Prostate gland (tissue), 2 donors: ENCODE measurements around the gene C2CD4C. TPM values are rescaled to one million over a fixed set of nuclear protein-coding genes. Genes with fewer than 3 reads are reported as not detected.

ENCODE experiments used
- DNase-seq: peaks from one replicate; pipeline ENCODE4 v3.0.0-alpha.2; 2019; ENCODE audit warnings: low spot score
- H3K27ac ChIP-seq, 2 donors: fragments of 200-600 bp; sonication (generic); 2 replicates each; pipeline ENCODE4 v1.5.1; 2017 to 2019
- H3K27me3 ChIP-seq: fragments of 200-600 bp; sonication (generic); replicated peaks from 2 replicates; pipeline ENCODE4 v1.5.1; 2019; ENCODE audit not compliant: insufficient read depth
- H3K36me3 ChIP-seq, 2 donors: fragments of 200-600 bp; sonication (generic); 1 replicate in 1 of 2; 2 replicates in 1 of 2; pipeline versions ENCODE4 v1.5.1 to v1.8.1; 2017 to 2019
- H3K4me1 ChIP-seq: fragments of 200-600 bp; sonication (generic); replicated peaks from 2 replicates; pipeline ENCODE4 v1.5.1; 2019
- H3K4me3 ChIP-seq, 2 donors: fragments of 200-600 bp; sonication (generic); 2 replicates each; pipeline ENCODE4 v1.5.1; 2017 to 2019
- H3K9me3 ChIP-seq: fragments of 200-600 bp; sonication (generic); 2 replicates; pipeline ENCODE4 v1.5.1; 2017
- POLR2A ChIP-seq: fragments of 450-650 bp; IDR thresholded peaks from one replicate; pipeline ENCODE4 v1.6.1; 2016; ENCODE audit warnings: antibody characterized with exemption, mild to moderate bottlenecking
- POLR2AphosphoS5 ChIP-seq: sonication (generic); formaldehyde crosslinking; IDR thresholded peaks from one replicate; pipeline ENCODE4 v1.6.1; 2017; ENCODE audit warnings: antibody characterized with exemption
- WGBS: methylation state at CpG from one replicate; pipeline ENCODE4 v1.1.5; 2018; 5-methylcytosine and 5-hydroxymethylcytosine counted together
- intact Hi-C: fragments of 100-400 bp; cut with DNase I; formaldehyde crosslinking; loops from one replicate; pipeline ENCODE4 v1.14.2; 2022
- total RNA-seq, 2 donors: library from RNA; depleted of rRNA; stranded (reverse); fragments of >200 nt; gene quantifications; one replicate each; pipeline ENCODE4 v1.1.0, GENCODE V29; 2016
- TF ChIP-seq, protein P1 (sequence below), 4 experiments: fragments of 200-600 bp in 2 of 4; fragments of 450-650 bp in 2 of 4; sonication (generic) in 2 of 4; IDR thresholded peaks; 1 replicate in 3 of 4; 2 replicates in 1 of 4; pipeline ENCODE4 v1.5.1; 2016 to 2019; ENCODE audit warnings: antibody characterized with exemption in 4 of 4, mild to moderate bottlenecking in 2 of 4, moderate library complexity in 2 of 4

The C2CD4C gene
- total RNA-seq, 2 donors from 2014 or later = 0.59 to 3.1 TPM

DNA sequence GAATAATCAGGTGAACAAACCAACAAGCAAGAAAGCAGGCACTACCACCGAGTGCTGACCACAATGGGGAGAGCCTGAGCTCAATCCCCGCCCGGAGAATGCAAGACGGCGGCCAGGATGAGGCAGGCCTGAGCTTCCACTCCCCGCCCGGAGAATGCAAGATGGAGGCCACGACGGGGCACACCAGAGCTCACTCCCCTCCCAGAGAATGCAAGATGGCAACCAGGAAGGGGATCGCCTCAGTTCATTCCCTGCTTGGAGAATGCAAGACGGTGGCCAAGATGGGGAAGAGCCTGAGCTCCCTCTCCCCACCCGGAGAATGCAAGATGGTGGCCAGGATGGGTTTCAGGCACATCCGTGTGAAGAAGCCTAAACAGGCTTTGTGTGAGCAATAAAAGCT lies 39.7 kb downstream of the C2CD4C start:
- Histone ChIP-seq H3K4me1 (peaks cover 6% of the 10 kb centered on the region), H3K4me3 (no peak overlapping the region), H3K9me3 (no peaks in the 10 kb centered on the region), H3K27me3 (no peaks in the 10 kb centered on the region), H3K36me3 (no peaks in the 10 kb centered on the region), H3K27ac (no peak overlapping the region)
- no peak for DNase-seq
- intact Hi-C loops = no loop called here
- WGBS = 91% methylated on average over 13 of the region's 13 CpGs
- TF ChIP-seq POLR2A = no peak
- TF ChIP-seq, protein P1, sequence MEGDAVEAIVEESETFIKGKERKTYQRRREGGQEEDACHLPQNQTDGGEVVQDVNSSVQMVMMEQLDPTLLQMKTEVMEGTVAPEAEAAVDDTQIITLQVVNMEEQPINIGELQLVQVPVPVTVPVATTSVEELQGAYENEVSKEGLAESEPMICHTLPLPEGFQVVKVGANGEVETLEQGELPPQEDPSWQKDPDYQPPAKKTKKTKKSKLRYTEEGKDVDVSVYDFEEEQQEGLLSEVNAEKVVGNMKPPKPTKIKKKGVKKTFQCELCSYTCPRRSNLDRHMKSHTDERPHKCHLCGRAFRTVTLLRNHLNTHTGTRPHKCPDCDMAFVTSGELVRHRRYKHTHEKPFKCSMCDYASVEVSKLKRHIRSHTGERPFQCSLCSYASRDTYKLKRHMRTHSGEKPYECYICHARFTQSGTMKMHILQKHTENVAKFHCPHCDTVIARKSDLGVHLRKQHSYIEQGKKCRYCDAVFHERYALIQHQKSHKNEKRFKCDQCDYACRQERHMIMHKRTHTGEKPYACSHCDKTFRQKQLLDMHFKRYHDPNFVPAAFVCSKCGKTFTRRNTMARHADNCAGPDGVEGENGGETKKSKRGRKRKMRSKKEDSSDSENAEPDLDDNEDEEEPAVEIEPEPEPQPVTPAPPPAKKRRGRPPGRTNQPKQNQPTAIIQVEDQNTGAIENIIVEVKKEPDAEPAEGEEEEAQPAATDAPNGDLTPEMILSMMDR (IDR thresholded peaks at IDR 0.05) = no peak
- no peak for TF ChIP-seq POLR2AphosphoS5

DNA sequence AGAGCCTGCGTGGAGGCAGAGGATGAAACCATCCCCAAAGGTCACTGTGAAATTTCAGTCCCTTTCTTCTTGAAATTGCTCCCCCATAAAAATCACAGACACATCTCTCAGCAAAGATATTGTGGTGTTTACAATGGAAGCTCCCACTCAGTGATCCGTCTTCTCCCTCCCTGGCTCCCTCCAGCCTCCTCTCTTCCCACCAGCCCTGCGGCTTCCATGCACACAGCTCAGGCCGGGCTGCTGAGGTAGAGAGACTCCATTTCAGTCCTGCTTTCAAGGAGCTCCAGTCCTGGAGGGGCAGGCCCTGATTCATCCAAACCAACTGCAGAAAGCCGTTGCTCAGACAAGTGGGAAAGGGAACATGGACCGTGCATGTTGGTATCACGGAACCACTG lies 40.3 kb downstream of the C2CD4C start:
- TF ChIP-seq POLR2AphosphoS5 (no peak), POLR2A (no peak)
- TF ChIP-seq, protein P1 (IDR thresholded peaks at IDR 0.05) = no peak
- no peak for DNase-seq
- no peaks in the 10 kb centered on the region for H3K9me3 ChIP-seq
- H3K36me3 ChIP-seq = no peaks in the 10 kb centered on the region
- intact Hi-C loops = no loop called here
- 67% methylated on average over 7 of the region's 7 CpGs for WGBS
- peaks cover 6% of the 10 kb centered on the region for H3K4me1 ChIP-seq
- H3K27me3 ChIP-seq = no peaks in the 10 kb centered on the region
- no peak overlapping the region for H3K27ac ChIP-seq
- H3K4me3 ChIP-seq = no peak overlapping the region

DNA sequence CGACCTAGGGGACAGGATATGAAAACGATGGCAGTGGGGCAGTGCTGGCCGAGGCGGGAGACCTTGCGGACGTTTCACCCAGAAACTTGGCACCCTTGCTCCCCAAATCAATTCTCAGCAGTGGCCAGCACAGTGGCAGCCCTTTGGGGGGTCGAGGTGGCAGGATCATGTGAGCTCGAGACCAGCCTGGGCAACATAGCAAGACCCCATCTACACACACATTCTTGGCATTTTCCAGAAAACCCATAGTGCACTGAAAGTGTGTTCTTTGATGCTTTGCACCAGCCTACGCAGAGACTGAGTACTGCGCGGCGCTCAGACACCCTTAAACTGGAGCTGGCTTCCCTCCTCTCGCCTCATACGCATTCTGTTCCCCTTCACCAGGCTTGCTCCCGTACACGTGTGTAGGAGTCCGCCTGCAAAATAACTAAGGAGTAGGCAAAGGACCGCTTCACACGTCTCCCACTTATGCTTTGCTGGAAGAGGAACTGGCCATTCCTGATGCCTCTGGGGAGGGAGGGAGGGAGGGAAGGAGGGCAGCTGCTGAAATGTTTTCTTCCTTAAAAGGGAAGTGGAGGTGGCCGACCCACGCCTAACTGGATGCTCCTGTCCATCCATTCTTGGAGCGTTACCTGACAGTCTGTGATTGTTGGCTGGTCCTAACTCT lies 40.9 kb downstream of the C2CD4C start:
- WGBS = 62% methylated on average over 22 of the region's 22 CpGs
- intact Hi-C loops = no loop called here
- no peak overlapping the region for H3K27ac ChIP-seq
- DNase-seq = no peak
- no peaks in the 10 kb centered on the region for H3K27me3 ChIP-seq
- no peak overlapping the region for H3K4me3 ChIP-seq
- peaks cover 6% of the 10 kb centered on the region for H3K4me1 ChIP-seq
- no peaks in the 10 kb centered on the region for H3K9me3 ChIP-seq
- TF ChIP-seq POLR2A (no peak), POLR2AphosphoS5 (no peak)
- TF ChIP-seq, protein P1 (IDR thresholded peaks at IDR 0.05) = no peak
- no peaks in the 10 kb centered on the region for H3K36me3 ChIP-seq

DNA sequence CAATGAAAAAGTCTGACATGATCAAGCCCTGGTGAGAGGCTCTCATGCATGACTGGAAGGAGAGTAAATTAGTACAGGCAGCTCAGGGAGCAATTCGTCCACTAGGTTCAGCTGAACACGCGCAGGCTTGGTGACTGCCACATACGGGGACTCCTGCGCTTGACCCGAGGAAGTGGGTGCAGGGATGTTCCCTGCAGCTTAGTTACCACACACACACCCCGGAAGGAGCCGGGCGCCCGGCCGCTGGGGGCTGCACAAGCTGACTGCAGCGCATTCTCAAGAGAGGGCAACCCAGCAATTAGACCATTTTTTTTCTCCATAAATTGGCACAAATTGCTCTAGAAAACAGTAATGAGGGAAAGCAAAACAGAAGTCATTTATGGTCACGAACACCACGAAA lies 41.4 kb downstream of the C2CD4C start:
- WGBS = 80% methylated on average over 14 of the region's 14 CpGs
- Histone ChIP-seq H3K9me3 (no peaks in the 10 kb centered on the region), H3K4me1 (peaks cover 5% of the 10 kb centered on the region), H3K4me3 (no peak overlapping the region), H3K27ac (no peak overlapping the region), H3K36me3 (no peaks in the 10 kb centered on the region), H3K27me3 (no peaks in the 10 kb centered on the region)
- intact Hi-C loops = no loop called here
- DNase-seq = no peak
- TF ChIP-seq, protein P1 (IDR thresholded peaks at IDR 0.05) = no peak
- TF ChIP-seq POLR2A = no peak
- TF ChIP-seq POLR2AphosphoS5 = no peak

DNA sequence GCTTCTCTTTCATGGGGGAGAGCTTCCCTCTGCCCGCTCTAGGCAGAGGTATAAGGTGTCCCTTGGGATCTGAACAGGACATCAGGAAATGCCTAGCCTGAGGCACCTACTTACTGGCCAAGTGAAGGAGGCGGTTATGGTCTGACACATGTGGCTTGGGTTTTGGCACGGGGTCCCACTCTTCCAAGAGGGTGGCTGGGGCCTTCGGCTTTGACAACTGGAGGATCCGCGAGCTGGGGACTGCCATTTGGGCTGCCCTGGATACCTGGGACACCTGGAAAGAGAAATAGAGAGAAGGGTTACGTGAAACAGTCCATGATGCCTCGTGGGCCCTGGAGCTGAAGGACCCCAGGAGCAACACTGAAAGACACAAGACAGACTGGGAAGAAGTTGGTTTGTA lies 42.0 kb downstream of the C2CD4C start:
- no peaks in the 10 kb centered on the region for H3K27me3 ChIP-seq
- H3K27ac ChIP-seq = no peak overlapping the region
- TF ChIP-seq POLR2AphosphoS5 (no peak), POLR2A (no peak)
- TF ChIP-seq, protein P1 (IDR thresholded peaks at IDR 0.05) = no peak
- H3K4me1 ChIP-seq = no peaks in the 10 kb centered on the region
- H3K36me3 ChIP-seq = no peaks in the 10 kb centered on the region
- H3K4me3 ChIP-seq = no peak overlapping the region
- 95% methylated on average over 8 of the region's 8 CpGs for WGBS
- intact Hi-C loops = no loop called here
- DNase-seq = no peak
- H3K9me3 ChIP-seq = no peaks in the 10 kb centered on the region
